MCF 10A (cell line): ENCODE data around the gene ELL2. TPM values are rescaled to one million over a fixed set of nuclear protein-coding genes. Genes with fewer than 3 reads are reported as not detected.

Source experiments
- BruUV-seq: library from RNA; stranded (reverse); fragments of 400-500 nt; replicated peaks from 2 replicates; lab custom pipeline; 2021; lab: Mats Ljungman, UMichigan
- CTCF ChIA-PET: fragments of 300-600 bp; sonication (Branson Sonifier 250); formaldehyde crosslinking; extraction: SDS; loops from one replicate; lab custom pipeline; 2021; ENCODE audit warnings: antibody characterized with exemption, inconsistent platforms; lab: Yijun Ruan, JAX
- POLR2A ChIA-PET: fragments of 300-600, 350-650 bp; sonication (Branson Sonifier 250); formaldehyde crosslinking; extraction: SDS; loops from one replicate; lab custom pipeline; 2020; ENCODE audit warnings: antibody characterized with exemption, inconsistent platforms; lab: Yijun Ruan, JAX
- DNase-seq: peaks from one replicate; pipeline ENCODE4 v3.0.0-alpha.2; 2018; ENCODE audit not compliant: unreplicated experiment
- H3K27ac Mint-ChIP-seq: one replicate; pipeline ENCODE4 v1.8.0; 2022; ENCODE audit warnings: mild to moderate bottlenecking, low read depth, mixed read lengths; ENCODE audit not compliant: unreplicated experiment
- H3K27me3 Mint-ChIP-seq: one replicate; pipeline ENCODE4 v1.8.0; 2022; ENCODE audit warnings: mixed read lengths; ENCODE audit not compliant: insufficient read depth, unreplicated experiment
- H3K36me3 Mint-ChIP-seq: one replicate; pipeline ENCODE4 v1.8.0; 2022; ENCODE audit warnings: mild to moderate bottlenecking, moderate library complexity, mixed read lengths; ENCODE audit not compliant: insufficient read depth, unreplicated experiment
- H3K4me1 Mint-ChIP-seq: one replicate; pipeline ENCODE4 v1.8.0; 2022; ENCODE audit warnings: mixed read lengths; ENCODE audit not compliant: insufficient read depth, unreplicated experiment
- H3K4me3 Mint-ChIP-seq: one replicate; pipeline ENCODE4 v1.8.0; 2022; ENCODE audit warnings: mild to moderate bottlenecking, moderate library complexity, mixed read lengths; ENCODE audit not compliant: unreplicated experiment
- H3K9me3 Mint-ChIP-seq: one replicate; pipeline ENCODE4 v1.8.0; 2022; ENCODE audit warnings: mixed read lengths; ENCODE audit not compliant: unreplicated experiment
- intact Hi-C: fragments of 100-400 bp; cut with micrococcal nuclease; formaldehyde crosslinking; loops from 2 replicates; pipeline ENCODE4 v1.14.1; 2022
- total RNA-seq: library from RNA; stranded (reverse); gene quantifications from 2 replicates; pipeline ENCODE4 v1.2.3, GENCODE V29; 2022
- TF ChIP-seq, protein P1 (sequence below): fragments of 200-600 bp; IDR thresholded peaks from one replicate; pipeline ENCODE4 v1.8.0; 2022; ENCODE audit warnings: antibody characterized with exemption, mild to moderate bottlenecking; ENCODE audit not compliant: unreplicated experiment

The ELL2 gene
- total RNA-seq, 1 experiment from 2014 or later = 147 TPM

DNA sequence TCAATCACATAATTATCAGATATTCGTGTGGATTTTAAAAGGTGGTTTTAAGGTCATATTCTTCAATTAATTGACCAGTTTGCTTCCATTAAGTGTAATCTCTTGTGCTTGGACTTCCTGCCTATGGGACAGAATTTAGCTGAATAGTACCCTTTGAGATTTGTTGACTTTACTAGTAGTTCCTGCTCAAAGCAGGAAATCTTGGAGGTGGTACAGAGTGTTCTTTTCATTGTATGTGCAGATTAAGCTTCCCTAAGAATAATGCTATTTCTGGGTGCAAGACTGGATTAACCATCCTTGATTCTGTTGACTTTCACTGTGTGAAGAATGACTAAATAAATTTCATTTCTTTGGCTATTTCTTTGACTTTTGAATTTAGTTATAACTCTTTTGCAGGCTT, 45.4 kb upstream of the ELL2 start:
- no peak for DNase-seq
- no TSS peak for BruUV-seq
- CTCF ChIA-PET = interaction anchor here (0.6 kb wide), 1 partner anchor 21 kb away, joined by 4 read pairs; no protein-coding TSS in a partner anchor
- H3K27me3 Mint-ChIP-seq = no peaks in the 10 kb centered on the region
- POLR2A ChIA-PET = interaction anchor here (0.8 to 1.1 kb wide), 2 partner anchors 14 to 35 kb away, joined by 3 read pairs; no protein-coding TSS in a partner anchor
- no peaks in the 10 kb centered on the region for H3K4me1 Mint-ChIP-seq
- H3K27ac Mint-ChIP-seq = no peak overlapping the region
- TF ChIP-seq, protein P1, sequence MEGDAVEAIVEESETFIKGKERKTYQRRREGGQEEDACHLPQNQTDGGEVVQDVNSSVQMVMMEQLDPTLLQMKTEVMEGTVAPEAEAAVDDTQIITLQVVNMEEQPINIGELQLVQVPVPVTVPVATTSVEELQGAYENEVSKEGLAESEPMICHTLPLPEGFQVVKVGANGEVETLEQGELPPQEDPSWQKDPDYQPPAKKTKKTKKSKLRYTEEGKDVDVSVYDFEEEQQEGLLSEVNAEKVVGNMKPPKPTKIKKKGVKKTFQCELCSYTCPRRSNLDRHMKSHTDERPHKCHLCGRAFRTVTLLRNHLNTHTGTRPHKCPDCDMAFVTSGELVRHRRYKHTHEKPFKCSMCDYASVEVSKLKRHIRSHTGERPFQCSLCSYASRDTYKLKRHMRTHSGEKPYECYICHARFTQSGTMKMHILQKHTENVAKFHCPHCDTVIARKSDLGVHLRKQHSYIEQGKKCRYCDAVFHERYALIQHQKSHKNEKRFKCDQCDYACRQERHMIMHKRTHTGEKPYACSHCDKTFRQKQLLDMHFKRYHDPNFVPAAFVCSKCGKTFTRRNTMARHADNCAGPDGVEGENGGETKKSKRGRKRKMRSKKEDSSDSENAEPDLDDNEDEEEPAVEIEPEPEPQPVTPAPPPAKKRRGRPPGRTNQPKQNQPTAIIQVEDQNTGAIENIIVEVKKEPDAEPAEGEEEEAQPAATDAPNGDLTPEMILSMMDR = no peak
- H3K9me3 Mint-ChIP-seq = peaks cover 12% of the 10 kb centered on the region
- H3K4me3 Mint-ChIP-seq = no peak overlapping the region
- H3K36me3 Mint-ChIP-seq = no peaks in the 10 kb centered on the region
- intact Hi-C loops = no loop called here

DNA sequence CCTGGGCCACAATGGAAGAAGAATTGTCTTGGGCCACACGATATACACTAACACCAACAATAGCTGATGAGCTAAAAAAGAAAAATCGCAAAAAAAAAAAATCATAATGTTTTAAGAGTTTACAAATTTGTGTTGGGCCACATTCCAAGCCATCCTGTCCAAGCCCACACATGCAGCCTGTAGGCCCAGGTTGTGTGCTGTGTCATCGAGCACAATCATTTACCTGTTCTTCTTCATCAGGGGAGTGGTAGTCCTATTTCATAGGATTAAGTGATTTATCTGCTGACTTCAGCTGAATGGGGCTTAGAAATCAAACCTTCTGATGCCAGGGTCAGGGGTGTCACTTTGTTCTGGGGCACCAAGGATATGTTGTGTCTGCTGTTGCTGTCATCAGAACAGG, 44.6 kb upstream of the ELL2 start:
- Mint-ChIP-seq H3K27ac (no peak overlapping the region), H3K4me1 (no peaks in the 10 kb centered on the region), H3K36me3 (no peaks in the 10 kb centered on the region), H3K4me3 (no peak overlapping the region), H3K9me3 (peaks cover 12% of the 10 kb centered on the region), H3K27me3 (no peaks in the 10 kb centered on the region)
- ChIA-PET CTCF (no interaction called here), POLR2A (interaction anchor here (0.8 to 1.1 kb wide), 2 partner anchors 13 to 34 kb away, joined by 3 read pairs; no protein-coding TSS in a partner anchor)
- no TSS peak for BruUV-seq
- intact Hi-C loops = no loop called here
- TF ChIP-seq, protein P1 = no peak
- no peak for DNase-seq

DNA sequence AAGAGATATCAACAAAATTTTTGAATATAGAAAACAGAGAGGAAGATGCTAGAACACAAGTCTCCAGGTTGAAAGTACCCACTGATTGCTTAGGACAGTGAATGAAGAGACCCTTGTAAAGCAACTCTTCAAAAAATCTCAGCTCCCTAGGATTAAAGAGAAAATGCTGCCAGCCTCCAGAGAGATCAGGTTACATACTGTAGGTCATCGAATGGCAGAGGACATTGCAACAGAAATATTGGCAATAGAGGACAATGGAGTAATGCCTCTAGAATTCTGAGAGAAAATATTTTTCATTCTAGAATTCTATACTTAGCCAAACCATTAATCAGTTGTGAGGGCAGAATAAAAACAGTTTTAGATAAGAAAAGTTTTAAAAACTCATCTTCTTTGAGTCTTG, 43.1 kb upstream of the ELL2 start:
- CTCF ChIA-PET = no interaction called here
- TF ChIP-seq, protein P1 = no peak
- Mint-ChIP-seq H3K27ac (no peak overlapping the region), H3K4me1 (no peaks in the 10 kb centered on the region), H3K4me3 (no peak overlapping the region), H3K36me3 (no peaks in the 10 kb centered on the region), H3K27me3 (no peaks in the 10 kb centered on the region), H3K9me3 (peaks cover 12% of the 10 kb centered on the region)
- POLR2A ChIA-PET = interaction anchor here (0.6 kb wide), 1 partner anchor 23 kb away, joined by 3 read pairs; no protein-coding TSS in a partner anchor
- DNase-seq = peak; percentile 21
- intact Hi-C loops = no loop called here
- BruUV-seq = no TSS peak

DNA sequence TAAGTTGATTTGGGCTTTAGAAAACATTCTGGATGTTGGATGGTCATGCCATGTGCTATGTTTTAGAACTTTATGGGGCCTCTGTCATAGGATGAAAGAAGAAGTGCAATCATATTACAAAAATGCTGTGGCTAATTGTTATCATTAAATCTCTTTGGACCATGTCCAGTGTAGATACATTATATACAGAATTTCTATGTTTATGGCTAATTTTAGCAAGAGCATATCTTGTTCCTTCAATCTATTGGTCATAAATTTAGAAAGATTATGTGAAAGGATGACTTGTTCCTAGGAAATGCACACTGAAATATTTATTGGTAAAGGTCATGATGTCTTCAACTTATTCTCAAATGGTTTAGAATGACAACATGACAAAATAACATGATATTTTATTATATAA, 42.4 kb upstream of the ELL2 start:
- no peaks in the 10 kb centered on the region for H3K36me3 Mint-ChIP-seq
- intact Hi-C loops = no loop called here
- no peaks in the 10 kb centered on the region for H3K27me3 Mint-ChIP-seq
- peaks cover 12% of the 10 kb centered on the region for H3K9me3 Mint-ChIP-seq
- no peak for DNase-seq
- no peak overlapping the region for H3K4me3 Mint-ChIP-seq
- ChIA-PET POLR2A (interaction anchor here (0.6 kb wide), 1 partner anchor 23 kb away, joined by 3 read pairs; no protein-coding TSS in a partner anchor), CTCF (no interaction called here)
- H3K4me1 Mint-ChIP-seq = no peaks in the 10 kb centered on the region
- no peak overlapping the region for H3K27ac Mint-ChIP-seq
- no TSS peak for BruUV-seq
- TF ChIP-seq, protein P1 = no peak
